H1 (cell line): ENCODE results near the gene ZCCHC3. TPM values are rescaled to one million over a fixed set of nuclear protein-coding genes. Genes with fewer than 3 reads are reported as not detected.

ENCODE experiments used
- CTCF ChIA-PET: fragments of 300-600 bp; sonication (Branson Sonifier 250); formaldehyde crosslinking; loops from one replicate; lab custom pipeline; 2021; ENCODE audit not compliant: partially characterized antibody; lab: Charles Lee
- POLR2A ChIA-PET: fragments of 300-600 bp; sonication (Branson Sonifier 250); formaldehyde crosslinking; loops from one replicate; lab custom pipeline; 2021; ENCODE audit warnings: inconsistent platforms; ENCODE audit not compliant: partially characterized antibody; lab: Charles Lee
- DNase-seq, 2 experiments: peaks; one replicate each; pipeline versions ENCODE4 v3.0.0 to v3.0.0-alpha.2; 2010 to 2022; ENCODE audit warnings: low spot score in 2 of 2, low read depth in 1 of 2, mixed read lengths in 1 of 2
- FAIRE-seq: peaks from 2 replicates; lab custom pipeline; 2011; peaks lifted over from hg19 to GRCh38; lab: Jason Lieb, UNC
- H2AFZ ChIP-seq: 2 replicates; pipeline ENCODE4 v1.8.1; 2012; ENCODE audit warnings: low read length, inconsistent platforms
- H2AK5ac ChIP-seq: 2 replicates; pipeline ENCODE4 v1.6.1; 2013; ENCODE audit warnings: low read depth, low read length
- H2BK120ac ChIP-seq: replicated peaks from 2 replicates; pipeline ENCODE3; 2013; ENCODE audit warnings: low read depth, low read length, inconsistent platforms
- H2BK12ac ChIP-seq: 2 replicates; pipeline ENCODE4 v1.6.1; 2013; ENCODE audit warnings: low read depth, low read length
- H2BK15ac ChIP-seq: 2 replicates; pipeline ENCODE4 v1.6.1; 2013; ENCODE audit warnings: low read length
- H2BK20ac ChIP-seq: 2 replicates; pipeline ENCODE4 v1.6.1; 2013; ENCODE audit warnings: low read length
- H2BK5ac ChIP-seq: 2 replicates; pipeline ENCODE4 v1.6.1; 2013; ENCODE audit warnings: low read depth, low read length
- H3K14ac ChIP-seq: 2 replicates; pipeline ENCODE4 v1.6.1; 2013; ENCODE audit warnings: inconsistent platforms; ENCODE audit not compliant: insufficient read length
- H3K18ac ChIP-seq: 2 replicates; pipeline ENCODE4 v1.6.1; 2013; ENCODE audit warnings: low read length; ENCODE audit errors: extremely low read depth
- H3K23ac ChIP-seq: 2 replicates; pipeline ENCODE4 v1.6.1; 2013; ENCODE audit warnings: inconsistent platforms; ENCODE audit not compliant: insufficient read length
- H3K23me2 ChIP-seq: 2 replicates; pipeline ENCODE4 v1.6.1; 2013; ENCODE audit warnings: low read depth, low read length
- H3K27ac ChIP-seq: 2 replicates; pipeline ENCODE4 v1.6.1; 2011; ENCODE audit warnings: low read depth, low read length, inconsistent platforms
- H3K27me3 ChIP-seq, 4 experiments: replicated peaks in 1 of 4; 1 replicate in 1 of 4; 2 replicates in 3 of 4; pipeline versions ENCODE4 v1.6.1 to v1.8.1; 2011 to 2013; ENCODE audit warnings: low read length in 3 of 4, mild to moderate bottlenecking in 3 of 4, inconsistent platforms in 2 of 4, mixed read lengths in 2 of 4, moderate library complexity in 1 of 4; ENCODE audit not compliant: control insufficient read depth in 3 of 4, insufficient read depth in 3 of 4; ENCODE audit errors: extremely low read depth in 1 of 4
- H3K36me3 ChIP-seq, 4 experiments: 2 replicates each; pipeline versions ENCODE4 v1.6.1 to v1.8.1; 2011 to 2013; ENCODE audit warnings: mild to moderate bottlenecking in 4 of 4, low read length in 3 of 4, moderate library complexity in 2 of 4, control low read depth in 1 of 4, inconsistent platforms in 1 of 4; ENCODE audit not compliant: insufficient read depth in 4 of 4, control insufficient read depth in 2 of 4
- H3K4ac ChIP-seq: replicated peaks from 2 replicates; pipeline ENCODE3; 2013; ENCODE audit warnings: low read length, low read depth, mixed read lengths, inconsistent platforms; ENCODE audit not compliant: insufficient read length
- H3K4me1 ChIP-seq, 4 experiments: replicated peaks in 1 of 4; 1 replicate in 1 of 4; 2 replicates in 3 of 4; pipeline versions ENCODE4 v1.6.1 to v1.8.1; 2011 to 2013; ENCODE audit warnings: low read length in 3 of 4, inconsistent platforms in 2 of 4, mixed read lengths in 1 of 4; ENCODE audit not compliant: insufficient read depth in 4 of 4, control insufficient read depth in 3 of 4
- H3K4me2 ChIP-seq, 2 experiments: 2 replicates each; pipeline versions ENCODE4 v1.6.1 to v1.8.1; 2011 to 2013; ENCODE audit warnings: low read depth in 2 of 2, low read length in 2 of 2, control low read depth in 1 of 2, inconsistent platforms in 1 of 2, mild to moderate bottlenecking in 1 of 2; ENCODE audit not compliant: insufficient read depth in 1 of 2
- H3K4me3 ChIP-seq, 4 experiments: fragments of 200-600, 300-600 bp in 1 of 4; sonication (generic), shearing (Covaris generic), sonication (Bioruptor Twin) in 1 of 4; 2 replicates each; pipeline versions ENCODE4 v1.5.1 to v1.8.1; 2011 to 2016; ENCODE audit warnings: low read length in 4 of 4, low read depth in 3 of 4, control low read depth in 2 of 4, inconsistent platforms in 2 of 4, mild to moderate bottlenecking in 2 of 4, mixed read lengths in 1 of 4, moderate library complexity in 1 of 4; ENCODE audit not compliant: insufficient read depth in 2 of 4; ENCODE audit errors: extremely low read depth in 1 of 4
- H3K56ac ChIP-seq: replicated peaks from 2 replicates; pipeline ENCODE3; 2013; ENCODE audit warnings: low read depth, mild to moderate bottlenecking, mixed read lengths, low read length, inconsistent platforms; ENCODE audit not compliant: insufficient read length
- H3K79me1 ChIP-seq: 2 replicates; pipeline ENCODE4 v1.6.1; 2013; ENCODE audit warnings: low read depth, low read length, control low read depth
- H3K79me2 ChIP-seq, 2 experiments: 2 replicates each; pipeline versions ENCODE4 v1.6.1 to v1.8.1; 2012 to 2013; ENCODE audit warnings: low read length in 2 of 2, mild to moderate bottlenecking in 2 of 2, inconsistent platforms in 1 of 2; ENCODE audit not compliant: insufficient read depth in 2 of 2, control insufficient read depth in 1 of 2
- H3K9ac ChIP-seq, 4 experiments: replicated peaks in 1 of 4; 1 replicate in 1 of 4; 2 replicates in 3 of 4; pipeline versions ENCODE4 v1.6.1 to v1.8.1; 2011 to 2013; ENCODE audit warnings: low read depth in 3 of 4, low read length in 3 of 4, control low read depth in 2 of 4, mild to moderate bottlenecking in 2 of 4, moderate library complexity in 2 of 4, inconsistent platforms in 1 of 4; ENCODE audit errors: extremely low read depth in 1 of 4
- H3K9me3 ChIP-seq, 2 experiments: 2 replicates each; pipeline versions ENCODE4 v1.6.1 to v1.8.1; 2012 to 2013; ENCODE audit warnings: mild to moderate bottlenecking in 2 of 2, moderate library complexity in 2 of 2, control low read depth in 1 of 2, inconsistent platforms in 1 of 2, low read depth in 1 of 2, low read length in 1 of 2, mixed read lengths in 1 of 2; ENCODE audit not compliant: insufficient read depth in 2 of 2
- H4K20me1 ChIP-seq, 2 experiments: replicated peaks in 1 of 2; 2 replicates each; pipeline versions ENCODE3 to v1.8.1; 2011 to 2013; ENCODE audit warnings: inconsistent platforms in 2 of 2, low read length in 2 of 2, mild to moderate bottlenecking in 1 of 2; ENCODE audit not compliant: insufficient read depth in 2 of 2, control insufficient read depth in 1 of 2
- H4K5ac ChIP-seq: 2 replicates; pipeline ENCODE4 v1.6.1; 2013; ENCODE audit warnings: low read length, low read depth, mixed read lengths, inconsistent platforms; ENCODE audit not compliant: insufficient read length
- H4K8ac ChIP-seq: 2 replicates; pipeline ENCODE4 v1.8.0; 2013; ENCODE audit warnings: mild to moderate bottlenecking, moderate library complexity, low read length, inconsistent platforms; ENCODE audit not compliant: insufficient read depth; ENCODE audit errors: extremely low read depth
- H4K91ac ChIP-seq: replicated peaks from 2 replicates; pipeline ENCODE3; 2013; ENCODE audit warnings: low read length, mixed read lengths, inconsistent platforms; ENCODE audit not compliant: insufficient read length
- SP2 ChIP-seq: IDR thresholded peaks from 2 replicates; pipeline ENCODE4 v1.6.1; 2012; ENCODE audit warnings: mild to moderate bottlenecking, low read length, inconsistent platforms
- WGBS, 2 experiments: shearing (Covaris generic) in 1 of 2; methylation state at CpG; one replicate each; pipeline versions ENCODE4 v1.1.6 to v1.1.7; 2013 to 2015; ENCODE audit warnings: low lambda C conversion rate in 2 of 2, mixed read lengths in 2 of 2, inconsistent platforms in 1 of 2, low coverage in 1 of 2, missing lambda C conversion rate in 1 of 2; ENCODE audit not compliant: insufficient replicate concordance in 2 of 2, insufficient coverage in 1 of 2, insufficient read length in 1 of 2; ENCODE audit errors: extremely low coverage in 1 of 2, missing lambda C conversion rate in 1 of 2; 5-methylcytosine and 5-hydroxymethylcytosine counted together
- polyA plus RNA-seq, 7 experiments: library from polyadenylated mRNA; depleted of rRNA in 3 of 7; stranded (reverse) in 5 of 7; unstranded in 2 of 7; fragments of >200 nt in 5 of 7; fragments of 200-250 nt in 2 of 7; gene quantifications; 1 replicate in 5 of 7; 2 replicates in 1 of 7; 4 replicates in 1 of 7; pipeline versions ENCODE4 v1.2.1 to v1.2.3, GENCODE V29; 2011 to 2013; ENCODE audit warnings: missing spikeins in 2 of 7, mixed read lengths in 2 of 7
- total RNA-seq: library from RNA; stranded (reverse); fragmentation: NEBNext Ultra II Directional; extraction: Animal tissue kit (Norgen Biotek cat#: 25700); gene quantifications from 2 replicates; pipeline ENCODE4 v1.2.1, GENCODE V29; 2021

ZCCHC3 gene
- total and polyA plus RNA-seq, 2 of the 8 experiments (the other 6 are each of a cell fraction or from before 2014, with no cell fraction given): 33.7 to 52.4 TPM

- no peaks in the 10 kb centered on the region; the same call in 1 of the 2 replicates for H3K79me1 ChIP-seq
- H3K4ac ChIP-seq: no peak overlapping the region
- ChIA-PET CTCF (no interaction called here), POLR2A (interaction anchor here (0.8 kb wide), 1 partner anchor 238 kb away, joined by 3 read pairs; no protein-coding TSS in a partner anchor)
- H2BK12ac ChIP-seq: no peak overlapping the region; the same call in 1 of the 2 replicates
- no peaks in the 10 kb centered on the region for H4K20me1 ChIP-seq
- H3K4me2 ChIP-seq: no peak overlapping the region
- H3K4me1 ChIP-seq: peaks cover 19 to 28% (median 21%) of the 10 kb centered on the region in 4 experiments
- no peaks in the 10 kb centered on the region for H3K36me3 ChIP-seq
- H4K8ac ChIP-seq: no peak overlapping the region
- no peak for DNase-seq
- H3K14ac ChIP-seq: no peak overlapping the region
- no peak overlapping the region for H3K4me3 ChIP-seq
- peaks cover 0 to 2% (median 0%) of the 10 kb centered on the region in 4 experiments; a peak in 1 of 7 replicates for H3K27me3 ChIP-seq
- H2BK15ac ChIP-seq: no peak overlapping the region
- H2BK5ac ChIP-seq: no peak overlapping the region
- H2AK5ac ChIP-seq: no peak overlapping the region
- H3K27ac ChIP-seq: no peak overlapping the region
- no peak overlapping the region for H4K91ac ChIP-seq
- no peak for TF ChIP-seq SP2
- no peak overlapping the region for H3K9ac ChIP-seq
- no peak overlapping the region for H4K5ac ChIP-seq
- H3K18ac ChIP-seq: no peak overlapping the region
- H3K23me2 ChIP-seq: peaks cover 7% of the 10 kb centered on the region
- FAIRE-seq: no peak
- H3K79me2 ChIP-seq: peaks cover 0 to 2% of the 10 kb centered on the region in 2 experiments; a peak in 2 of 4 replicates
- no peak overlapping the region for H3K23ac ChIP-seq
- WGBS, 2 experiments: 84% methylated on average over 11 of the region's 11 CpGs; no CpG with 5 or more reads in 1 of the 2 experiments
- no peak overlapping the region for H3K56ac ChIP-seq
- no peaks in the 10 kb centered on the region for H3K9me3 ChIP-seq
- H2BK20ac ChIP-seq: no peak overlapping the region
- H2BK120ac ChIP-seq: no peak overlapping the region
- H2AFZ ChIP-seq: no peak overlapping the region
Measured at GRCh38 chr20:305745-306144, 8.4 kb downstream of the ZCCHC3 start.
